ENCODE results near the gene MAGI1. TPM values are rescaled to one million over a fixed set of nuclear protein-coding genes. Genes with fewer than 3 reads are reported as not detected.

The MAGI1 gene
- under 1 TPM in 1 of 2 experiments, not detected in 1; 0.04 TPM for total RNA-seq

GRCh38 chr3:66038726-66039589 is at the start of gene MAGI1:
MAGI1 (minus strand) TSS chr3:66038918; CDS start chr3:66038308, 610 bp downstream.
- H3K4me3 Mint-ChIP-seq, result peak within 1 kb of the TSS; percentile 79
- H3K27me3 Mint-ChIP-seq, result peaks cover 71% of the 10 kb centered on the region
- peaks cover 6% of the 10 kb centered on the region for H3K4me1 Mint-ChIP-seq
- peak; percentile 8 for DNase-seq
- ChIA-PET POLR2A (no interaction called here), CTCF (no interaction called here)
- H3K27ac Mint-ChIP-seq, result no peak within 1 kb of the TSS
- H3K36me3 Mint-ChIP-seq (ENCODE audit: low read depth), result no peaks in the 10 kb centered on the region
- H3K9me3 Mint-ChIP-seq, result no peaks in the 10 kb centered on the region

- DNase-seq, result no peak
- Mint-ChIP-seq H3K36me3 (ENCODE audit: low read depth) (no peaks in the 10 kb centered on the region), H3K9me3 (no peaks in the 10 kb centered on the region), H3K27ac (no peak overlapping the region), H3K4me3 (no peak overlapping the region), H3K4me1 (no peaks in the 10 kb centered on the region), H3K27me3 (no peaks in the 10 kb centered on the region)
- ChIA-PET CTCF (no interaction called here), POLR2A (no interaction called here)
Observed at GRCh38 chr3:66083784-66084213, 45.1 kb upstream of the MAGI1 start.

- ChIA-PET POLR2A (no interaction called here), CTCF (no interaction called here)
- DNase-seq, result no peak
- Mint-ChIP-seq H3K27ac (no peak overlapping the region), H3K27me3 (no peaks in the 10 kb centered on the region), H3K4me1 (no peaks in the 10 kb centered on the region), H3K9me3 (no peaks in the 10 kb centered on the region), H3K4me3 (no peak overlapping the region), H3K36me3 (ENCODE audit: low read depth) (no peaks in the 10 kb centered on the region)
Observed at GRCh38 chr3:66083096-66083678, 44.5 kb upstream of the MAGI1 start.

GRCh38 chr3:66082679-66083078 is 44.0 kb upstream of the MAGI1 start:
- Mint-ChIP-seq H3K9me3 (no peaks in the 10 kb centered on the region), H3K4me3 (no peak overlapping the region), H3K27ac (no peak overlapping the region), H3K36me3 (ENCODE audit: low read depth) (no peaks in the 10 kb centered on the region), H3K27me3 (no peaks in the 10 kb centered on the region), H3K4me1 (no peaks in the 10 kb centered on the region)
- POLR2A ChIA-PET, result no interaction called here
- CTCF ChIA-PET, result interaction anchor here (0.6 kb wide), 1 partner anchor 71 kb away, joined by 3 read pairs; no protein-coding TSS in a partner anchor
- DNase-seq, result no peak

- POLR2A ChIA-PET, result no interaction called here
- no peak for DNase-seq
- Mint-ChIP-seq H3K36me3 (ENCODE audit: low read depth) (no peaks in the 10 kb centered on the region), H3K4me1 (no peaks in the 10 kb centered on the region), H3K27ac (no peak overlapping the region), H3K27me3 (no peaks in the 10 kb centered on the region), H3K9me3 (no peaks in the 10 kb centered on the region), H3K4me3 (no peak overlapping the region)
- CTCF ChIA-PET, result no interaction called here
Observed at GRCh38 chr3:66080167-66080566, 41.4 kb upstream of the MAGI1 start.

GRCh38 chr3:66077973-66078372 is 39.3 kb upstream of the MAGI1 start:
- no peaks in the 10 kb centered on the region for H3K9me3 Mint-ChIP-seq
- no peaks in the 10 kb centered on the region for H3K27me3 Mint-ChIP-seq
- ChIA-PET POLR2A (no interaction called here), CTCF (no interaction called here)
- no peaks in the 10 kb centered on the region for H3K36me3 Mint-ChIP-seq (ENCODE audit: low read depth)
- H3K27ac Mint-ChIP-seq, result no peak overlapping the region
- H3K4me3 Mint-ChIP-seq, result no peak overlapping the region
- no peaks in the 10 kb centered on the region for H3K4me1 Mint-ChIP-seq
- DNase-seq, result no peak

- CTCF ChIA-PET, result no interaction called here
- Mint-ChIP-seq H3K27ac (no peak overlapping the region), H3K36me3 (ENCODE audit: low read depth) (no peaks in the 10 kb centered on the region), H3K4me1 (no peaks in the 10 kb centered on the region), H3K4me3 (no peak overlapping the region), H3K9me3 (no peaks in the 10 kb centered on the region), H3K27me3 (no peaks in the 10 kb centered on the region)
- POLR2A ChIA-PET, result no interaction called here
- DNase-seq, result no peak
Observed at GRCh38 chr3:66076861-66077470, 38.2 kb upstream of the MAGI1 start.

GRCh38 chr3:66075281-66075680 is 36.6 kb upstream of the MAGI1 start:
- Mint-ChIP-seq H3K9me3 (no peaks in the 10 kb centered on the region), H3K4me1 (no peaks in the 10 kb centered on the region), H3K36me3 (ENCODE audit: low read depth) (no peaks in the 10 kb centered on the region), H3K27me3 (no peaks in the 10 kb centered on the region), H3K4me3 (no peak overlapping the region), H3K27ac (no peak overlapping the region)
- CTCF ChIA-PET, result no interaction called here
- no peak for DNase-seq
- POLR2A ChIA-PET, result no interaction called here

GRCh38 chr3:66073464-66074141 is 34.9 kb upstream of the MAGI1 start:
- CTCF ChIA-PET, result no interaction called here
- no peak for DNase-seq
- Mint-ChIP-seq H3K4me1 (no peaks in the 10 kb centered on the region), H3K4me3 (no peak overlapping the region), H3K27me3 (no peaks in the 10 kb centered on the region), H3K9me3 (peaks cover 4% of the 10 kb centered on the region), H3K36me3 (ENCODE audit: low read depth) (no peaks in the 10 kb centered on the region), H3K27ac (no peak overlapping the region)
- POLR2A ChIA-PET, result no interaction called here

GRCh38 chr3:66068255-66068654 is 29.5 kb upstream of the MAGI1 start:
- CTCF ChIA-PET, result no interaction called here
- POLR2A ChIA-PET, result no interaction called here
- H3K36me3 Mint-ChIP-seq (ENCODE audit: low read depth), result no peaks in the 10 kb centered on the region

GRCh38 chr3:66066963-66067617 is 28.4 kb upstream of the MAGI1 start:
- ChIA-PET CTCF (no interaction called here), POLR2A (no interaction called here)
- H3K36me3 Mint-ChIP-seq (ENCODE audit: low read depth), result no peaks in the 10 kb centered on the region
- no peak for DNase-seq
- H3K27ac Mint-ChIP-seq, result no peak overlapping the region
- H3K4me3 Mint-ChIP-seq, result no peak overlapping the region
- H3K4me1 Mint-ChIP-seq, result no peaks in the 10 kb centered on the region
- H3K27me3 Mint-ChIP-seq, result no peaks in the 10 kb centered on the region
- peaks cover 4% of the 10 kb centered on the region for H3K9me3 Mint-ChIP-seq

More at GRCh38 chr3:66068255-66068654, 29.5 kb upstream of the MAGI1 start:
- Mint-ChIP-seq H3K4me3 (no peak overlapping the region), H3K9me3 (peaks cover 4% of the 10 kb centered on the region), H3K4me1 (no peaks in the 10 kb centered on the region), H3K27ac (no peak overlapping the region), H3K27me3 (no peaks in the 10 kb centered on the region)
- DNase-seq, result no peak

- Mint-ChIP-seq H3K4me3 (no peak overlapping the region), H3K9me3 (no peaks in the 10 kb centered on the region), H3K4me1 (no peaks in the 10 kb centered on the region), H3K27ac (no peak overlapping the region), H3K36me3 (ENCODE audit: low read depth) (no peaks in the 10 kb centered on the region), H3K27me3 (peaks cover 2% of the 10 kb centered on the region)
- CTCF ChIA-PET, result no interaction called here
- POLR2A ChIA-PET, result no interaction called here
- no peak for DNase-seq
Observed at GRCh38 chr3:66055289-66055688, 16.6 kb upstream of the MAGI1 start.

All from activated CD4-positive, alpha-beta T cell treated with anti-CD3 and anti-CD28 coated beads, Interleukin-2, amount 10 ng/mL, durations not matched to agents 7 days and 5 days (primary cell).